GM23248 (cell line): ENCODE data around the gene SLC39A1. TPM values are rescaled to one million over a fixed set of nuclear protein-coding genes. Genes with fewer than 3 reads are reported as not detected.

Source experiments
- DNase-seq: peaks from one replicate; pipeline ENCODE4 v3.0.0-alpha.2; 2015
- H2AFZ ChIP-seq: fragments of 200-600 bp; sonication (generic); 2 replicates; pipeline ENCODE4 v1.6.1; 2016; ENCODE audit warnings: antibody characterized with exemption
- H3F3A ChIP-seq: fragments of 200-600 bp; sonication (generic); 2 replicates; pipeline ENCODE4 v1.6.1; 2016; ENCODE audit warnings: mild to moderate bottlenecking, antibody characterized with exemption, mixed run types; ENCODE audit not compliant: insufficient read depth
- H3K27ac ChIP-seq: fragments of 200-600 bp; sonication (generic); 2 replicates; pipeline ENCODE4 v1.5.1; 2016; ENCODE audit warnings: mild to moderate bottlenecking
- H3K27me3 ChIP-seq: fragments of 200-600 bp; sonication (generic); replicated peaks from 2 replicates; pipeline ENCODE4 v1.6.1; 2016; ENCODE audit warnings: mild to moderate bottlenecking; ENCODE audit not compliant: insufficient read depth
- H3K36me3 ChIP-seq: fragments of 200-600 bp; sonication (generic); 2 replicates; pipeline ENCODE4 v1.6.1; 2016; ENCODE audit warnings: low read depth, mild to moderate bottlenecking
- H3K4me1 ChIP-seq: fragments of 200-600 bp; sonication (generic); 2 replicates; pipeline ENCODE4 v1.6.1; 2016; ENCODE audit warnings: mild to moderate bottlenecking; ENCODE audit not compliant: insufficient read depth
- H3K4me2 ChIP-seq: fragments of 200-600 bp; sonication (generic); one replicate; pipeline ENCODE4 v1.6.1; 2016; ENCODE audit warnings: mild to moderate bottlenecking; ENCODE audit not compliant: unreplicated experiment
- H3K4me3 ChIP-seq: fragments of 200-600 bp; sonication (generic); 2 replicates; pipeline ENCODE4 v1.5.1; 2016; ENCODE audit warnings: mild to moderate bottlenecking
- H3K79me2 ChIP-seq: fragments of 200-600 bp; sonication (generic); 2 replicates; pipeline ENCODE4 v1.6.1; 2016; ENCODE audit warnings: mild to moderate bottlenecking; ENCODE audit not compliant: insufficient read depth
- H3K9ac ChIP-seq: fragments of 200-600 bp; sonication (generic); 2 replicates; pipeline ENCODE4 v1.6.1; 2016; ENCODE audit warnings: mild to moderate bottlenecking
- H3K9me2 ChIP-seq: fragments of 200-600 bp; sonication (generic); 2 replicates; pipeline ENCODE4 v1.6.1; 2016; ENCODE audit warnings: mixed run types, mild to moderate bottlenecking, moderate library complexity; ENCODE audit not compliant: insufficient read depth
- H3K9me3 ChIP-seq: fragments of 200-600 bp; sonication (generic); one replicate; pipeline ENCODE4 v1.6.1; 2017; ENCODE audit warnings: low read depth
- H4K20me1 ChIP-seq: fragments of 200-600 bp; sonication (generic); 2 replicates; pipeline ENCODE4 v1.6.0; 2016; ENCODE audit not compliant: insufficient read depth
- EZH2 ChIP-seq: fragments of 200-600 bp; sonication (generic); IDR thresholded peaks from 2 replicates; pipeline ENCODE4 v1.6.1; 2018; ENCODE audit warnings: antibody characterized with exemption, mild to moderate bottlenecking; ENCODE audit not compliant: insufficient read depth, poor library complexity, severe bottlenecking
- EZH2phosphoT487 ChIP-seq: fragments of 200-600 bp; sonication (generic); IDR thresholded peaks from 2 replicates; pipeline ENCODE4 v1.6.1; 2018; ENCODE audit warnings: antibody characterized with exemption, moderate library complexity, mild to moderate bottlenecking, low read depth; ENCODE audit not compliant: insufficient read depth
- WGBS, 2 experiments: methylation state at CpG; one replicate each; pipeline ENCODE4 v1.1.6; 2015 to 2017; ENCODE audit warnings: low lambda C conversion rate in 2 of 2, low coverage in 1 of 2; ENCODE audit errors: missing lambda C conversion rate in 2 of 2; 5-methylcytosine and 5-hydroxymethylcytosine counted together
- in situ Hi-C: fragments of 300-500 bp; cut with MboI; formaldehyde crosslinking; loops from 2 replicates; pipeline ENCODE4 v1.15.0; 2020
- polyA plus RNA-seq: library from polyadenylated mRNA; unstranded; fragments of >200 nt; fragmentation: Nextera tagmentation; extraction: Ambion mirVana; gene quantifications from 2 replicates; pipeline ENCODE4 v1.2.1, GENCODE V29; 2016
- total RNA-seq: library from RNA; depleted of rRNA; stranded (reverse); fragments of >200 nt; shearing (Covaris generic); gene quantifications from 2 replicates; pipeline ENCODE4 v1.2.3, GENCODE V29; 2014

SLC39A1 gene
- total and polyA plus RNA-seq, 2 experiments from 2014 or later = 91.9 to 120 TPM

DNA sequence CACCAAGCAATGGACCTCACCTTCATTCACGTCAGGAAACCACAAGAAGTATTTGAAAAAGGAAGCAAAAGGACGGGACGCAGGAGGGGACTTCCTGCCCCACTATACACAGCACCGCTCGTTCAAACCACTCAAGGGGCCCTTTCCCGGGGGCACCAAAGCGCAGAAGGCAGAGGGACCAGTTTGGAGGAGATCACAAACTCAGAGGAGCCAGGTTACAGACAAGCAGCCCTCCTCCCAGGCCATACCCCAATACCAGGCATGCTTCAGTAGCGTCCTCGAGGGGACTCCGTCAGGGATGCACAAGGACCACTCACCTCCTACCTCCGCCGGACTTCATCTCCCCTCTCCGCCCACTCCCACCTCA is 5.6 kb downstream of the SLC39A1 start:
- Histone ChIP-seq H3K9me2 (no peaks in the 10 kb centered on the region), H3K9me3 (no peaks in the 10 kb centered on the region), H3K79me2 (peaks cover 73% of the 10 kb centered on the region), H3F3A (peaks cover 6% of the 10 kb centered on the region; the same call in 1 of the 2 replicates), H4K20me1 (no peaks in the 10 kb centered on the region), H3K4me1 (peaks cover 8% of the 10 kb centered on the region), H3K4me2 (peak overlapping the region; percentile 95), H3K9ac (peak overlapping the region; percentile 90), H3K36me3 (no peaks in the 10 kb centered on the region), H2AFZ (peak overlapping the region; percentile 84), H3K27ac (peak overlapping the region; percentile 70), H3K4me3 (peak overlapping the region; percentile 90), H3K27me3 (no peaks in the 10 kb centered on the region)
- TF ChIP-seq EZH2phosphoT487 (no peak), EZH2 (no peak)
- DNase-seq = no peak
- 0 to 4% methylated on average over 12 to 13 of the region's 13 CpGs for WGBS, 2 experiments
- in situ Hi-C loops = no loop called here

DNA sequence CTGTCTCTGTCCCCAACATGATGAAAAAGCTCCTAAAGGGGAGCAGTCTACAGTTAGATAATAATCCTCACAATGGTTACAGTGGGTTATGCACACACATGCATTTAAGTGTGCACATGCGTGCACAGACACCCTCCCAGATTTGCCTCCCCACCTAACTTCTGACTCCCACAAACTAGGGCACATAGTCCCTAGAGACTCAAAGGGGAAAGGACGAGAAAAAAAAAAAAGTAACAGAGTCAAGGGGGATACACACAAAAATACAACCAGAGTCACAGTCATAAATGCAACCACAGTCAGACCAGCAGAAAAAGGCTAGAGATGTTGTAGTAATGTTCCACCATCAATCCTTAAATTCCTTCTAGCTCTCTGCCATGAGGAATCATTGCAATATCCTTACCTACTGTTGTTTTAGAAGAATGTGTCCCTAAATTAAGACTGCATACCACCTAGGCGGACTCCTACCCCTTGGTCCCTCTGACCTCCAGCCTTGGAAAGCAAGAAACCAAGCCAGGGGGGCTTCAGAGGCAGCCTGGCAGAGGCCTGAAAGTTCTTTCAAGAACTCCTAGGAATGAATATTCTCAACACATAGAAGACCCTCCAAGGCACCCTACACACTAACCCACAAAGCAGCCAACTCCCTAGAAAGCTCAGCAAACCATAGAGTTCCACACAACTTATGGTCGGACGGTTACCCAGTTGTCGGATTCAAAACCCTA is 6.2 kb downstream of the SLC39A1 start:
- Histone ChIP-seq H3K4me2 (peak overlapping the region; percentile 95), H3K27me3 (no peaks in the 10 kb centered on the region), H3K9me3 (no peaks in the 10 kb centered on the region), H3F3A (peaks cover 5% of the 10 kb centered on the region; the same call in 1 of the 2 replicates), H3K27ac (peak overlapping the region; percentile 70; the same call in 1 of the 2 replicates), H3K4me3 (peak overlapping the region; percentile 90), H3K79me2 (peaks cover 73% of the 10 kb centered on the region), H4K20me1 (no peaks in the 10 kb centered on the region), H3K9ac (peak overlapping the region; percentile 90), H3K36me3 (no peaks in the 10 kb centered on the region), H3K9me2 (no peaks in the 10 kb centered on the region), H3K4me1 (peaks cover 8% of the 10 kb centered on the region), H2AFZ (no peak overlapping the region)
- in situ Hi-C loops = no loop called here
- no peak for TF ChIP-seq EZH2phosphoT487
- no peak for TF ChIP-seq EZH2
- peak; percentile 15 for DNase-seq
- WGBS, 2 experiments = 4 to 7% methylated on average over 6 of the region's 6 CpGs

DNA sequence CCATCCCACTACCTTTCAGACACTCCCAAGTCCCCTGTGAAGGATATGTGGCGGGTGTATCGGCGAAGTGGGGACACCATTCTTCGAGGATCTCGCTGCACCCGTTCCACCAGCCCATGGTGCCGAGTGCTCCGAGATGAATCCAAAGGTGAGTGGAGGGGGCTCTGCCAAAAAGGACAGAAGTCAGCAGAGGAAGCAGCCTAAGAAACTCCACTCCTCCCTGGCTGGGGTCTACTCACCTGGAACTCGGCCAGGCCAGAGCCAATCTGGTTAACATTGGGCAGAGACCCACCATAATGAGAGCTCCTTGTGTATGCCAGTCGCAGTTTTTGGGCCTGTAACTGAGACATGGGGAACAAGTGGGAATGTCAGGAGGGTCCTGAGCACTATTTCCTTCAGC is 8.5 kb downstream of the SLC39A1 start:
- H3K9me3 ChIP-seq = no peaks in the 10 kb centered on the region
- no peak overlapping the region for H3K27ac ChIP-seq
- in situ Hi-C loops = no loop called here
- no peaks in the 10 kb centered on the region for H3K9me2 ChIP-seq
- H4K20me1 ChIP-seq = no peaks in the 10 kb centered on the region
- peaks cover 17% of the 10 kb centered on the region; the same call in 1 of the 2 replicates for H3K36me3 ChIP-seq
- DNase-seq = no peak
- H3K27me3 ChIP-seq = no peaks in the 10 kb centered on the region
- no peak overlapping the region for H3K9ac ChIP-seq
- H3F3A ChIP-seq = no peaks in the 10 kb centered on the region; the same call in 1 of the 2 replicates
- H3K4me1 ChIP-seq = peaks cover 8% of the 10 kb centered on the region
- no peak overlapping the region for H3K4me3 ChIP-seq
- peaks cover 70% of the 10 kb centered on the region for H3K79me2 ChIP-seq
- no peak overlapping the region for H2AFZ ChIP-seq
- TF ChIP-seq EZH2 (no peak), EZH2phosphoT487 (no peak)
- H3K4me2 ChIP-seq = no peak overlapping the region
- WGBS, 2 experiments = 95 to 97% methylated on average over 10 of the region's 10 CpGs

DNA sequence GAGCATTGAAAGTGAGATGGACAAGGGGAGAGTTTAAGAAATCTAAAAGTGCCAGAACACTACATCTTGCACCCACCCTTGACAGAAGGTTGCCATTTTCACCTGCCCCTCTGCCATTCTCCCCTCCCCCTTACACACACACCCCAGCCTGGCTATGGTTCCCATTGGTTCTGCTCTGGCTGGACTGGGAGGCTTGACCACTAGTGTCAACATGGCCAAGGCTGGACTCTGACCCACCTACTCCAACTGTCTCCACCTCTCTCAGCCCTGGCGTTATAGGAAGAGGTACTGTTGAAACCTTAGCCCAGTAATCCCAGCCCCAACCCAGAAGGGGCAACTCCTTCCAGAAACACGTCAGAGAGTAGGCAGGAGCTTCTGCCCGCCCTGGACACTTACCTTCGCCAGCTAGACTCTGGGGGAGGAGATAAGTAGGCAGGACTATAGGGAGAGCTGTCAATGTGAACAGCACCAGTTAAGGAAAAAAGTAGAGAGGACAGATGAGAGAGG is 9.4 kb downstream of the SLC39A1 start:
- Histone ChIP-seq H3F3A (no peaks in the 10 kb centered on the region; the same call in 1 of the 2 replicates), H3K9me3 (no peaks in the 10 kb centered on the region), H3K27me3 (no peaks in the 10 kb centered on the region), H3K4me3 (no peak overlapping the region), H3K4me2 (no peak overlapping the region), H3K9me2 (no peaks in the 10 kb centered on the region), H3K9ac (no peak overlapping the region), H2AFZ (no peak overlapping the region), H3K27ac (no peak overlapping the region), H4K20me1 (no peaks in the 10 kb centered on the region), H3K36me3 (peaks cover 18% of the 10 kb centered on the region; the same call in 1 of the 2 replicates), H3K79me2 (peaks cover 72% of the 10 kb centered on the region), H3K4me1 (peaks cover 8% of the 10 kb centered on the region)
- DNase-seq = no peak
- in situ Hi-C loops = no loop called here
- TF ChIP-seq EZH2 = no peak
- no peak for TF ChIP-seq EZH2phosphoT487
- WGBS, 2 experiments = 82 to 85% methylated on average over 4 of the region's 4 CpGs
